ENCODE results near the gene CD1B. TPM values are rescaled to one million over a fixed set of nuclear protein-coding genes. Genes with fewer than 3 reads are reported as not detected.

Gene CD1B
- total RNA-seq, 1 donor from 2014 or later, result not detected

- no peak overlapping the region for H3K4me3 ChIP-seq (ENCODE audit: insufficient read depth, low read depth, low read length)
- H3K4me2 ChIP-seq (ENCODE audit: low read length), result no peak overlapping the region
- H3K9ac ChIP-seq (ENCODE audit: low read length), result no peak overlapping the region
- TF ChIP-seq EZH2 (IDR thresholded peaks at IDR 0.05; ENCODE audit: insufficient read depth, low read length) (no peak), CTCF (IDR thresholded peaks at IDR 0.05; ENCODE audit: insufficient read depth, low read depth, low read length) (no peak)
- DNase-seq (ENCODE audit: low read depth) (no peak), FAIRE-seq (no peak)
- H3K27me3 Mint-ChIP-seq (ENCODE audit: low read depth, unreplicated experiment), result peaks cover 1% of the 10 kb centered on the region
- no peaks in the 10 kb centered on the region for H3K36me3 ChIP-seq (ENCODE audit: insufficient read depth, low read length)
- no peaks in the 10 kb centered on the region for H3K79me2 ChIP-seq (ENCODE audit: insufficient read depth, low read length)
- no peaks in the 10 kb centered on the region for H3K9me3 ChIP-seq (ENCODE audit: insufficient read depth, low read depth, low read length)
- H3K27ac ChIP-seq (ENCODE audit: low read depth, low read length), result no peak overlapping the region
- no peaks in the 10 kb centered on the region for H3K27me3 ChIP-seq (ENCODE audit: insufficient read depth, low read length)
- no peaks in the 10 kb centered on the region for H4K20me1 ChIP-seq (ENCODE audit: insufficient read depth, low read length)
- H3K4me3 Mint-ChIP-seq (ENCODE audit: unreplicated experiment), result no peak overlapping the region
- H3K4me1 ChIP-seq (ENCODE audit: insufficient read depth, low read length), result no peaks in the 10 kb centered on the region
- no peaks in the 10 kb centered on the region for H3K36me3 Mint-ChIP-seq (ENCODE audit: low read depth, unreplicated experiment)
- H3K9me3 Mint-ChIP-seq (ENCODE audit: unreplicated experiment), result no peaks in the 10 kb centered on the region
- no peak overlapping the region for H3K27ac Mint-ChIP-seq (ENCODE audit: unreplicated experiment)
- H3K4me1 Mint-ChIP-seq (ENCODE audit: low read depth, unreplicated experiment), result no peaks in the 10 kb centered on the region
- no peak overlapping the region for H2AFZ ChIP-seq (ENCODE audit: low read depth, low read length)
These were observed 7.5 kb downstream of the CD1B start for GRCh38 chr1:158323866-158324265.

GRCh38 chr1:158311066-158311465, 20.3 kb downstream of the CD1B start:
- no peak for DNase-seq (ENCODE audit: low read depth)
- no peak overlapping the region for H3K4me3 Mint-ChIP-seq (ENCODE audit: unreplicated experiment)
- Histone ChIP-seq H3K27me3 (ENCODE audit: insufficient read depth, low read length) (no peaks in the 10 kb centered on the region), H3K9me3 (ENCODE audit: insufficient read depth, low read depth, low read length) (no peaks in the 10 kb centered on the region), H3K4me3 (ENCODE audit: insufficient read depth, low read depth, low read length) (no peak overlapping the region), H3K4me2 (ENCODE audit: low read length) (no peak overlapping the region), H4K20me1 (ENCODE audit: insufficient read depth, low read length) (no peaks in the 10 kb centered on the region), H3K27ac (ENCODE audit: low read depth, low read length) (no peak overlapping the region), H3K4me1 (ENCODE audit: insufficient read depth, low read length) (no peaks in the 10 kb centered on the region), H3K9ac (ENCODE audit: low read length) (no peak overlapping the region), H3K36me3 (ENCODE audit: insufficient read depth, low read length) (no peaks in the 10 kb centered on the region), H3K79me2 (ENCODE audit: insufficient read depth, low read length) (no peaks in the 10 kb centered on the region), H2AFZ (ENCODE audit: low read depth, low read length) (no peak overlapping the region)
- no peak for TF ChIP-seq CTCF (IDR thresholded peaks at IDR 0.05; ENCODE audit: insufficient read depth, low read depth, low read length)
- TF ChIP-seq EZH2 (IDR thresholded peaks at IDR 0.05; ENCODE audit: insufficient read depth, low read length), result no peak
- no peaks in the 10 kb centered on the region for H3K4me1 Mint-ChIP-seq (ENCODE audit: low read depth, unreplicated experiment)
- no peak for FAIRE-seq
- no peaks in the 10 kb centered on the region for H3K27me3 Mint-ChIP-seq (ENCODE audit: low read depth, unreplicated experiment)
- H3K27ac Mint-ChIP-seq (ENCODE audit: unreplicated experiment), result no peak overlapping the region
- peaks cover 3% of the 10 kb centered on the region for H3K9me3 Mint-ChIP-seq (ENCODE audit: unreplicated experiment)
- no peaks in the 10 kb centered on the region for H3K36me3 Mint-ChIP-seq (ENCODE audit: low read depth, unreplicated experiment)

- Histone ChIP-seq H2AFZ (ENCODE audit: low read depth, low read length) (no peak overlapping the region), H3K27ac (ENCODE audit: low read depth, low read length) (no peak overlapping the region), H3K27me3 (ENCODE audit: insufficient read depth, low read length) (no peaks in the 10 kb centered on the region), H4K20me1 (ENCODE audit: insufficient read depth, low read length) (no peaks in the 10 kb centered on the region), H3K4me3 (ENCODE audit: insufficient read depth, low read depth, low read length) (no peak overlapping the region), H3K4me2 (ENCODE audit: low read length) (no peak overlapping the region), H3K9ac (ENCODE audit: low read length) (no peak overlapping the region), H3K79me2 (ENCODE audit: insufficient read depth, low read length) (no peaks in the 10 kb centered on the region), H3K4me1 (ENCODE audit: insufficient read depth, low read length) (no peaks in the 10 kb centered on the region), H3K36me3 (ENCODE audit: insufficient read depth, low read length) (no peaks in the 10 kb centered on the region), H3K9me3 (ENCODE audit: insufficient read depth, low read depth, low read length) (no peaks in the 10 kb centered on the region)
- Mint-ChIP-seq H3K9me3 (ENCODE audit: unreplicated experiment) (peaks cover 3% of the 10 kb centered on the region), H3K27me3 (ENCODE audit: low read depth, unreplicated experiment) (no peaks in the 10 kb centered on the region), H3K27ac (ENCODE audit: unreplicated experiment) (no peak overlapping the region), H3K4me1 (ENCODE audit: low read depth, unreplicated experiment) (no peaks in the 10 kb centered on the region), H3K36me3 (ENCODE audit: low read depth, unreplicated experiment) (no peaks in the 10 kb centered on the region), H3K4me3 (ENCODE audit: unreplicated experiment) (no peak overlapping the region)
- FAIRE-seq (no peak), DNase-seq (ENCODE audit: low read depth) (no peak)
- no peak for TF ChIP-seq CTCF (IDR thresholded peaks at IDR 0.05; ENCODE audit: insufficient read depth, low read depth, low read length)
These were observed 20.7 kb downstream of the CD1B start for GRCh38 chr1:158310623-158311022.
